Skin epidermis (tissue), 12 donors: Measurements from ENCODE around the gene MAML2.
A peak's percentile ranks its signal among the peaks of the same experiment; 100 is the strongest.

ENCODE experiments used
- H3K27ac ChIP-seq, 21 experiments: fragments of 200-600 bp; sonication (generic) in 11 of 21; one replicate each; pipeline ENCODE4 v1.5.0; 2020; ENCODE audit warnings: mild to moderate bottlenecking in 3 of 21, inconsistent platforms in 2 of 21, moderate library complexity in 2 of 21
- H3K4me3 ChIP-seq, 7 experiments: fragments of 200-600 bp; sonication (generic) in 2 of 7; one replicate each; pipeline ENCODE4 v1.5.0; 2020; ENCODE audit warnings: inconsistent platforms in 2 of 7, mild to moderate bottlenecking in 2 of 7, moderate library complexity in 1 of 7

MAML2 gene

GRCh38 chr11:96157517-96157873 lies 185.5 kb downstream of the MAML2 start:
- H3K27ac ChIP-seq: peak overlapping the region in 17 of 21 experiments; percentile 34 to 91 (median 78)
- no peak overlapping the region for H3K4me3 ChIP-seq

- peak overlapping the region in 20 of 21 experiments; percentile 28 to 91 (median 75) for H3K27ac ChIP-seq
- no peak overlapping the region for H3K4me3 ChIP-seq
Measured at GRCh38 chr11:96156379-96156722, 186.6 kb downstream of the MAML2 start.

DNA sequence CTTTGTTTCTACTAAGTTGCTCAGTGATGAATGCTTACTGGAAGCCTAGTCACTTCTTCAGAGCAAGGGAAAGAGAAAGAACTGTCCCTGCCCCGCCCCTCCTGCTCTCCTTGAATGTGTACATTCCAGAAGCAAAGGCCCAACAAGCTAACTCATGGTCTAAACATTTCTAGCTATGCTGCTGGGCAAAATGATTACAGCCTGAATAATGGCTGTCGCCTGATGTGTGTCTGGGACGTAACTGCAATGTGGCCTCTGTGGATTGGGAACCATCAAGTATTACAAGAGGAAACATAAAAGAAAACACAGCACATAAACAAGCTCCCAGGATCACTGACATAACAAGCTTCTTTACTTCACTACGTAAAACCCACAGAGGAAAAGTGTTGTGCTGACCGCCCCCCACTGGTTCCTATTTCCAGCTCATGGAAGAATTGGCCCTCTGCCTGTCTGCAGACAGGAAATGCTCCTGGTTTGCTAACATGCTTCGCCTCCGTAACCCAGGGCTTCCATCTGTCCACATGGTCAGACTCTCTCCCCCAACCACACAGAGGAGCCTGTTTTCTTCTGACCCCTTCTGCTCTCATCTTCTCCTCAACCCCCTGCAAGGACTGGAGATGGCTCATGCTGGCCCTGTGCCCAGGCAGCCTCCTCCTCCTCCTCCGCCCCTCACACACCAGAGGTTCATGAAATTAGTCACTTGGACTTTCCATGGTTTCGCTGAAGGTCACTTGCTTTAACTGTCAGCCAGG lies 187.2 kb downstream of the MAML2 start:
- Histone ChIP-seq H3K4me3 (no peak overlapping the region), H3K27ac (peak overlapping the region in 20 of 21 experiments; percentile 28 to 91 (median 75))

GRCh38 chr11:96154802-96155520 lies 188.0 kb downstream of the MAML2 start:
- H3K4me3 ChIP-seq: no peak overlapping the region
- H3K27ac ChIP-seq: peak overlapping the region in 20 of 21 experiments; percentile 28 to 91 (median 74)

DNA sequence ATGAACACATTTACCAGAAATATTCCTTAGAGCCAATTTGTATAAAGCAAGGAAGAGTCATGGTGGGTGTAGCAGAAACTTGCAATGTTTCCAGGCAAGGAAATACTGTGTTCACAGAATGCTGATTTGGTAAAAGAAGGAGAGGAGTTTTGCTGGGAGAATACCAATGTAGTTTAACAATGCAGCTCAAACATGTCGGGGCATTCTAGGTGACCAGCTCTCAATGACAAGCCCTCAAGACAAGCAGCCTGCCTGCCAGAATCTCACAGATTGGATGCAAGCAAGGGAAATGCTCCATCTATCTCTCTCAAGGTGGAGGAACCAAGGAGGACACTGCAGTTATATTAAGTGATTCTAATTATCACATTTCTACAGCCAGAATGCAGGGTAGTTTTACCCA lies 190.4 kb downstream of the MAML2 start:
- H3K27ac ChIP-seq: peak overlapping the region in 2 of 21 experiments; percentile 16 to 37

GRCh38 chr11:96151501-96151900 lies 191.5 kb downstream of the MAML2 start:
- no peak overlapping the region for H3K4me3 ChIP-seq
- H3K27ac ChIP-seq: no peak overlapping the region

More for the DNA sequence above, 190.4 kb downstream of the MAML2 start:
- no peak overlapping the region for H3K4me3 ChIP-seq

DNA sequence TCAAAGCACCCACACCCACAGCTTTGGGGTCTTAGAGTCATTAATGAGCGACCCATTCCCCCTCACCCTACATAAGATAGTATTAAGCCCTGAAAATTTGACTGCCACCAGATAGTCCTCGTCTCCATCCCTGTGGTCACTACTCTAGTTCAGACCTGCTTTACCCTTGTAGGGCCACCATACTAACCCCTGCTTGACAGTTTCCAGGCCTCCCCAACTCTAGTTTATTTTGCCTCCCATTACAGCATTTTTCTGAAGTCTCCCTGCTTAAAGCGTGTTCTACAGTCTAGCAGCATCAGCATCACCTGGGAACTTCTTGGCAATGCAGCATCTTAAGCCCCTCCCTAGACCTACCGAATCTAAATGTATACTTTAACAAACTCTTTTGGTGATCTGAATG lies 192.4 kb downstream of the MAML2 start:
- Histone ChIP-seq H3K27ac (peak overlapping the region in 4 of 21 experiments; percentile 5 to 43 (median 18)), H3K4me3 (no peak overlapping the region)

GRCh38 chr11:96149743-96150555 lies 193.0 kb downstream of the MAML2 start:
- Histone ChIP-seq H3K27ac (peak overlapping the region in 4 of 21 experiments; percentile 13 to 43 (median 24)), H3K4me3 (no peak overlapping the region)

GRCh38 chr11:96147906-96148486 lies 195.0 kb downstream of the MAML2 start:
- no peak overlapping the region for H3K4me3 ChIP-seq
- H3K27ac ChIP-seq: peak overlapping the region in 1 of 21 experiments; percentile 2

GRCh38 chr11:96147186-96147585 lies 195.8 kb downstream of the MAML2 start:
- H3K27ac ChIP-seq: no peak overlapping the region
- H3K4me3 ChIP-seq: no peak overlapping the region

- H3K27ac ChIP-seq: no peak overlapping the region
- H3K4me3 ChIP-seq: no peak overlapping the region
Measured at GRCh38 chr11:96146765-96147164, 196.2 kb downstream of the MAML2 start.

DNA sequence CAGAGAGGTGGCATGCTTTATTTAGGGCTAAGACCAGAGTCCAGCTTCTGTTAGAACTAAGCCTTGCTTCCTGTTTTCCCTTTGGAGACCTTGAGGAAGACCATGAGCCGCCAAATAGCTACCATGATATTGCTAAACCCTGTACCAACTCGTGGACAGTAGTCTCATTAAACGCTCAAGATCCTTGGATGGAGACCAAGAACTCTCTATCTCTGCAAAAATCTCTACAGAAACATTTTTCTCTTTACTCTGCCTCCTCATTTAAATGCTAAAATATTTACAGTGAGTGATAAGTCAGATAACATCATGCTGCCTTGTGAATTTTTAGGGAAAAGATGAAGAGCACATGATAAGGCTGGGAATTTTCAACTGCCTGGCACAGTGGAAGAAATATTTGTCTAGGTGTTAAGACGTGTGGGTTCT lies 197.8 kb downstream of the MAML2 start:
- peak overlapping the region in 5 of 21 experiments; percentile 29 to 63 (median 50) for H3K27ac ChIP-seq
- no peak overlapping the region for H3K4me3 ChIP-seq

- Histone ChIP-seq H3K27ac (peak overlapping the region in 9 of 21 experiments; percentile 1 to 63 (median 38)), H3K4me3 (no peak overlapping the region)
Measured at GRCh38 chr11:96144553-96144952, 198.4 kb downstream of the MAML2 start.

GRCh38 chr11:96143041-96143521 lies 199.9 kb downstream of the MAML2 start:
- H3K4me3 ChIP-seq: no peak overlapping the region
- peak overlapping the region in 8 of 21 experiments; percentile 0 to 63 (median 30) for H3K27ac ChIP-seq

DNA sequence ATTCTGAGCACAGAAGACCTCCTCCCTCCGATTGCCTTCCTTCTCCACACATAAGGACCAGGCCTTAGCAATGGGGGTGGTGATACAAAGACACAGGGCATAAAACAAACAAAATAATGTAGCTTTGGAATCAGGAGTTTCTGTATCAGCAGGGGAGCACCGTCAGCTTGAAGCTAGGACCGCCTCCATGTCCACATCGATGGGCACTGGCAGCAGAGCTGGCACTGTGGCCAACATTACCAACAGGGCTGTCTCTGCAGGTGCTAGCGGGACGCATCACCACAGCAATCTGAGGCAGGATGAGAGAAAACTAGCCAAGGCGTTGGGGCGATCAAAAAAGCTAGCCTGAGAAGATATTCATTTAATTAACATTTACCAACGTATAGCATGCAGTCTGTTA lies 201.4 kb downstream of the MAML2 start:
- H3K27ac ChIP-seq: peak overlapping the region in 2 of 21 experiments; percentile 32 to 63
- no peak overlapping the region for H3K4me3 ChIP-seq

DNA sequence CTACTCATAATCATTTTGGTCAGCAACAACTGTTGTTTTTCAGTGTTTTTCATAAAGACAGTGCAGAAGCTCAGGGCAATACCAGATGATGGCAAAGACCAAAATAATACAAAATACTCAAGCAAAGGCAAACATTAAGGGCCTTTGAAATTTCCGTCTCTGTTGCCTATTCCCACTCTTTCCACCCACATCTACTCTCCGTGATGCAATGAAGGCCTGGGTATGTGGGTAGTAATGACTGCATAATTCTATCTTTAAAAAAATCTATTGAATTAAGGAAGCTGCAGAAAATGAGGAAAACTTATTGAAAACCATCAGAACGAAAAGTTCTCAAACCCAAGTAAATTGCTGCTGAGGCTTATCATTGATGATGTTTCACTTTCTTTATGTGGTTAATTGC lies 203.3 kb downstream of the MAML2 start:
- Histone ChIP-seq H3K4me3 (no peak overlapping the region), H3K27ac (peak overlapping the region in 4 of 21 experiments; percentile 2 to 55 (median 43))

- Histone ChIP-seq H3K4me3 (no peak overlapping the region), H3K27ac (peak overlapping the region in 13 of 21 experiments; percentile 9 to 59 (median 45))
Measured at GRCh38 chr11:96137373-96137772, 205.6 kb downstream of the MAML2 start.

GRCh38 chr11:96136613-96137298 lies 206.2 kb downstream of the MAML2 start:
- Histone ChIP-seq H3K4me3 (no peak overlapping the region), H3K27ac (peak overlapping the region in 12 of 21 experiments; percentile 9 to 59 (median 46))

GRCh38 chr11:96134602-96135001 lies 208.4 kb downstream of the MAML2 start:
- H3K27ac ChIP-seq: peak overlapping the region in 5 of 21 experiments; percentile 2 to 54 (median 7)

More at GRCh38 chr11:96134602-96135001, 208.4 kb downstream of the MAML2 start:
- no peak overlapping the region for H3K4me3 ChIP-seq
